SK-N-SH treated with all-trans-retinoic acid at 6 μM for 48 hours (cell line): ENCODE measurements around the gene OTUD3.

Experiments used
- ATAC-seq: fragments of 200-7000 bp; cut with Tn5 transposase; 3 replicates; pipeline ENCODE4 v1.9.1; 2020; ENCODE audit warnings: mild to moderate bottlenecking, moderate library complexity
- ARNTL ChIP-seq: fragments of 450-650 bp; formaldehyde crosslinking; IDR thresholded peaks from 2 replicates; pipeline ENCODE4 v1.5.0; 2020; ENCODE audit warnings: low read depth, mild to moderate bottlenecking, moderate library complexity, borderline replicate concordance
- BACH2 ChIP-seq: fragments of 250-450 bp; sonication (Bioruptor Pico); IDR thresholded peaks from 2 replicates; pipeline ENCODE4 v1.9.0; 2021; ENCODE audit warnings: mild to moderate bottlenecking, borderline replicate concordance
- CSDC2 ChIP-seq: fragments of 250-450 bp; sonication (Bioruptor Pico); IDR thresholded peaks from 2 replicates; pipeline ENCODE4 v1.5.0; 2020; ENCODE audit warnings: mild to moderate bottlenecking, moderate library complexity
- ESRRG ChIP-seq: fragments of 250-450 bp; sonication (Bioruptor Pico); IDR thresholded peaks from 2 replicates; pipeline ENCODE4 v1.6.1; 2021; ENCODE audit warnings: mild to moderate bottlenecking
- GLIS3 ChIP-seq: fragments of 250-450 bp; sonication (Bioruptor Pico); IDR thresholded peaks from 2 replicates; pipeline ENCODE4 v1.5.0; 2020; ENCODE audit warnings: mild to moderate bottlenecking, moderate library complexity
- ISL1 ChIP-seq: fragments of 250-450 bp; sonication (Bioruptor Pico); IDR thresholded peaks from 2 replicates; pipeline ENCODE4 v2.1.2; 2022; ENCODE audit warnings: mild to moderate bottlenecking, moderate library complexity
- OSR1 ChIP-seq: fragments of 250-450 bp; sonication (Bioruptor Pico); IDR thresholded peaks from 2 replicates; pipeline ENCODE4 v1.8.0; 2022; ENCODE audit warnings: moderate library complexity, mild to moderate bottlenecking, inconsistent platforms
- PPARA ChIP-seq: fragments of 250-450 bp; sonication (Bioruptor Pico); IDR thresholded peaks from 2 replicates; pipeline ENCODE4 v1.5.0; 2020; ENCODE audit warnings: mild to moderate bottlenecking, borderline replicate concordance
- RARB ChIP-seq: fragments of 250-450 bp; sonication (Bioruptor Pico); IDR thresholded peaks from 2 replicates; pipeline ENCODE4 v1.8.0; 2021; ENCODE audit warnings: mild to moderate bottlenecking, moderate library complexity
- SNAI2 ChIP-seq: fragments of 250-450 bp; sonication (Bioruptor Pico); IDR thresholded peaks from 2 replicates; pipeline ENCODE4 v1.5.0; 2020; ENCODE audit warnings: mild to moderate bottlenecking, moderate library complexity
- TCF4 ChIP-seq: fragments of 250-450 bp; sonication (Bioruptor Pico); IDR thresholded peaks from 2 replicates; pipeline ENCODE4 v1.8.0; 2021; ENCODE audit warnings: mild to moderate bottlenecking, moderate library complexity, borderline replicate concordance
- TOX ChIP-seq: fragments of 250-450 bp; sonication (Bioruptor Pico); IDR thresholded peaks from 2 replicates; pipeline ENCODE4 v1.8.0; 2021; ENCODE audit warnings: mild to moderate bottlenecking, moderate library complexity, borderline replicate concordance
- ZC3H10 ChIP-seq: fragments of 250-450 bp; sonication (Bioruptor Pico); IDR thresholded peaks from 2 replicates; pipeline ENCODE4 v1.5.1; 2021; ENCODE audit warnings: mild to moderate bottlenecking, moderate library complexity
- ZFP3 ChIP-seq: fragments of 250-450 bp; sonication (Bioruptor Pico); IDR thresholded peaks from 2 replicates; pipeline ENCODE4 v1.5.0; 2020; ENCODE audit warnings: mild to moderate bottlenecking, moderate library complexity
- ZFP30 ChIP-seq: fragments of 450-650 bp; formaldehyde crosslinking; IDR thresholded peaks from 2 replicates; pipeline ENCODE4 v1.5.0; 2022; ENCODE audit warnings: mild to moderate bottlenecking, moderate library complexity
- ZNF70 ChIP-seq: fragments of 450-650 bp; formaldehyde crosslinking; IDR thresholded peaks from 2 replicates; pipeline ENCODE4 v1.5.0; 2020; ENCODE audit warnings: mild to moderate bottlenecking, moderate library complexity
- ZNF8 ChIP-seq: fragments of 450-650 bp; formaldehyde crosslinking; IDR thresholded peaks from 2 replicates; pipeline ENCODE4 v1.5.0; 2020; ENCODE audit warnings: mild to moderate bottlenecking, moderate library complexity
- TF ChIP-seq, protein P1 (sequence below): fragments of 250-450 bp; sonication (Bioruptor Pico); IDR thresholded peaks from 2 replicates; pipeline ENCODE4 v1.8.0; 2021; ENCODE audit warnings: low read depth, mild to moderate bottlenecking, moderate library complexity, borderline replicate concordance
- TF ChIP-seq, protein P2 (sequence below): fragments of 250-450 bp; sonication (Bioruptor Pico); IDR thresholded peaks from 2 replicates; pipeline ENCODE4 v1.5.1; 2021; ENCODE audit warnings: mild to moderate bottlenecking, moderate library complexity
- TF ChIP-seq, protein P3 (sequence below): fragments of 250-450 bp; sonication (Bioruptor Pico); IDR thresholded peaks from 2 replicates; pipeline ENCODE4 v1.5.0; 2020; ENCODE audit warnings: mild to moderate bottlenecking, moderate library complexity
- TF ChIP-seq, protein P4 (sequence below): fragments of 250-450 bp; sonication (Bioruptor Pico); IDR thresholded peaks from 2 replicates; pipeline ENCODE4 v1.5.1; 2020; ENCODE audit warnings: low read depth, mild to moderate bottlenecking, moderate library complexity

The OTUD3 gene

DNA sequence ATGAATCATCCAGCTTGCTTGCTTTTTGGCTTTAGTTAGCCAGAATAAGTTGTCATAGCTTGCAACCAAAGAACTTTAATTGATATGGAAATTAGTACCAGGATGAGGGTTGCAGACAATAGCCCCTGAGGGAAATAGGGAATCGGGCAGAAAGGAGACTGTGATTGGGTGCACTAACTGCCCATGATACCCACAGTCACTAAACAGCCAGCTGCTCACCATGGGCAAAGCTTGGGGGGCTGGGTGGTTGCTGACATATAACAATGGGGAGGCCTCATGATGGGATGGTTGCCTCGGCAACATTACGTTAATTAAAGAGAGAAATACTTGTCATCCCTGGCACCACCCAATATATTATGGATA, 59.0 kb downstream of the OTUD3 start:
- TF ChIP-seq CSDC2 (CRISPR knock-in tag), result no peak
- TF ChIP-seq ZFP3 (CRISPR knock-in tag), result no peak
- TF ChIP-seq ISL1, result no peak
- TF ChIP-seq, protein P1, sequence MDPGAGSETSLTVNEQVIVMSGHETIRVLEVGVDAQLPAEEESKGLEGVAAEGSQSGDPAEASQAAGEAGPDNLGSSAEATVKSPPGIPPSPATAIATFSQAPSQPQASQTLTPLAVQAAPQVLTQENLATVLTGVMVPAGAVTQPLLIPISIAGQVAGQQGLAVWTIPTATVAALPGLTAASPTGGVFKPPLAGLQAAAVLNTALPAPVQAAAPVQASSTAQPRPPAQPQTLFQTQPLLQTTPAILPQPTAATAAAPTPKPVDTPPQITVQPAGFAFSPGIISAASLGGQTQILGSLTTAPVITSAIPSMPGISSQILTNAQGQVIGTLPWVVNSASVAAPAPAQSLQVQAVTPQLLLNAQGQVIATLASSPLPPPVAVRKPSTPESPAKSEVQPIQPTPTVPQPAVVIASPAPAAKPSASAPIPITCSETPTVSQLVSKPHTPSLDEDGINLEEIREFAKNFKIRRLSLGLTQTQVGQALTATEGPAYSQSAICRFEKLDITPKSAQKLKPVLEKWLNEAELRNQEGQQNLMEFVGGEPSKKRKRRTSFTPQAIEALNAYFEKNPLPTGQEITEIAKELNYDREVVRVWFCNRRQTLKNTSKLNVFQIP, result no peak
- TF ChIP-seq, protein P2, sequence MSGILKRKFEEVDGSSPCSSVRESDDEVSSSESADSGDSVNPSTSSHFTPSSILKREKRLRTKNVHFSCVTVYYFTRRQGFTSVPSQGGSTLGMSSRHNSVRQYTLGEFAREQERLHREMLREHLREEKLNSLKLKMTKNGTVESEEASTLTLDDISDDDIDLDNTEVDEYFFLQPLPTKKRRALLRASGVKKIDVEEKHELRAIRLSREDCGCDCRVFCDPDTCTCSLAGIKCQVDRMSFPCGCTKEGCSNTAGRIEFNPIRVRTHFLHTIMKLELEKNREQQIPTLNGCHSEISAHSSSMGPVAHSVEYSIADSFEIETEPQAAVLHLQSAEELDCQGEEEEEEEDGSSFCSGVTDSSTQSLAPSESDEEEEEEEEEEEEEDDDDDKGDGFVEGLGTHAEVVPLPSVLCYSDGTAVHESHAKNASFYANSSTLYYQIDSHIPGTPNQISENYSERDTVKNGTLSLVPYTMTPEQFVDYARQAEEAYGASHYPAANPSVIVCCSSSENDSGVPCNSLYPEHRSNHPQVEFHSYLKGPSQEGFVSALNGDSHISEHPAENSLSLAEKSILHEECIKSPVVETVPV (CRISPR knock-in tag), result no peak
- no peak for TF ChIP-seq PPARA
- TF ChIP-seq TOX (CRISPR knock-in tag), result no peak
- TF ChIP-seq TCF4 (CRISPR knock-in tag), result no peak
- TF ChIP-seq SNAI2, result no peak
- TF ChIP-seq ZFP30 (CRISPR knock-in tag), result no peak
- TF ChIP-seq ZNF70 (CRISPR knock-in tag), result no peak
- no peak for TF ChIP-seq GLIS3 (CRISPR knock-in tag)
- no peak for TF ChIP-seq OSR1
- no peak for TF ChIP-seq ZC3H10 (CRISPR knock-in tag)
- TF ChIP-seq, protein P3, sequence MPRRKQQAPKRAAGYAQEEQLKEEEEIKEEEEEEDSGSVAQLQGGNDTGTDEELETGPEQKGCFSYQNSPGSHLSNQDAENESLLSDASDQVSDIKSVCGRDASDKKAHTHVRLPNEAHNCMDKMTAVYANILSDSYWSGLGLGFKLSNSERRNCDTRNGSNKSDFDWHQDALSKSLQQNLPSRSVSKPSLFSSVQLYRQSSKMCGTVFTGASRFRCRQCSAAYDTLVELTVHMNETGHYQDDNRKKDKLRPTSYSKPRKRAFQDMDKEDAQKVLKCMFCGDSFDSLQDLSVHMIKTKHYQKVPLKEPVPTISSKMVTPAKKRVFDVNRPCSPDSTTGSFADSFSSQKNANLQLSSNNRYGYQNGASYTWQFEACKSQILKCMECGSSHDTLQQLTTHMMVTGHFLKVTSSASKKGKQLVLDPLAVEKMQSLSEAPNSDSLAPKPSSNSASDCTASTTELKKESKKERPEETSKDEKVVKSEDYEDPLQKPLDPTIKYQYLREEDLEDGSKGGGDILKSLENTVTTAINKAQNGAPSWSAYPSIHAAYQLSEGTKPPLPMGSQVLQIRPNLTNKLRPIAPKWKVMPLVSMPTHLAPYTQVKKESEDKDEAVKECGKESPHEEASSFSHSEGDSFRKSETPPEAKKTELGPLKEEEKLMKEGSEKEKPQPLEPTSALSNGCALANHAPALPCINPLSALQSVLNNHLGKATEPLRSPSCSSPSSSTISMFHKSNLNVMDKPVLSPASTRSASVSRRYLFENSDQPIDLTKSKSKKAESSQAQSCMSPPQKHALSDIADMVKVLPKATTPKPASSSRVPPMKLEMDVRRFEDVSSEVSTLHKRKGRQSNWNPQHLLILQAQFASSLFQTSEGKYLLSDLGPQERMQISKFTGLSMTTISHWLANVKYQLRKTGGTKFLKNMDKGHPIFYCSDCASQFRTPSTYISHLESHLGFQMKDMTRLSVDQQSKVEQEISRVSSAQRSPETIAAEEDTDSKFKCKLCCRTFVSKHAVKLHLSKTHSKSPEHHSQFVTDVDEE (CRISPR knock-in tag), result no peak
- no peak for TF ChIP-seq ZNF8 (CRISPR knock-in tag)
- TF ChIP-seq, protein P4, sequence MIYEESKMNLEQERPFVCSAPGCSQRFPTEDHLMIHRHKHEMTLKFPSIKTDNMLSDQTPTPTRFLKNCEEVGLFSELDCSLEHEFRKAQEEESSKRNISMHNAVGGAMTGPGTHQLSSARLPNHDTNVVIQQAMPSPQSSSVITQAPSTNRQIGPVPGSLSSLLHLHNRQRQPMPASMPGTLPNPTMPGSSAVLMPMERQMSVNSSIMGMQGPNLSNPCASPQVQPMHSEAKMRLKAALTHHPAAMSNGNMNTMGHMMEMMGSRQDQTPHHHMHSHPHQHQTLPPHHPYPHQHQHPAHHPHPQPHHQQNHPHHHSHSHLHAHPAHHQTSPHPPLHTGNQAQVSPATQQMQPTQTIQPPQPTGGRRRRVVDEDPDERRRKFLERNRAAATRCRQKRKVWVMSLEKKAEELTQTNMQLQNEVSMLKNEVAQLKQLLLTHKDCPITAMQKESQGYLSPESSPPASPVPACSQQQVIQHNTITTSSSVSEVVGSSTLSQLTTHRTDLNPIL, result no peak
- TF ChIP-seq ARNTL (CRISPR knock-in tag), result no peak
- no peak for TF ChIP-seq RARB (CRISPR knock-in tag)
- no peak for TF ChIP-seq BACH2
- no peak for ATAC-seq

DNA sequence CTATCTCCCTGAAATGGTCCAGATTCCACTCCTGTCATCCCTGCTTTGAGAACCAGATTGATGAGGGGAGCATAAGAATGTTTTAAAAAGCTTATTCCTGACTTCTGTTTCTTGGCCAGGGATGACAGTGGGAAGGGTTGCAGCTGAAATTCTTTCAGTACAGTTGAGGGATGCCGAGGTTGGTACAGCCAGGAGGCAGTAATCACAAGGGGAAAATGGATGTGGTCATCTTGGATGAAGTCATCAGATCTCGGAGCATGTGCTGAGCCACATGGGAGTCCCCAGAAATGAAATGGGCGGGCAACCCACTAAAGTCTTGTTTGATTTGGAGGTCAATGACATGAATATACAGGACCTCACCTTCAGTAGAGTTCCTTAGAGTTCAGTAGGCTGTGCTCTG, 59.9 kb downstream of the OTUD3 start:
- no peak for TF ChIP-seq TOX (CRISPR knock-in tag)
- TF ChIP-seq, protein P3 (CRISPR knock-in tag), result no peak
- TF ChIP-seq ZNF8 (CRISPR knock-in tag), result no peak
- TF ChIP-seq, protein P2 (CRISPR knock-in tag), result no peak
- TF ChIP-seq, protein P1, result no peak
- no peak for TF ChIP-seq ZC3H10 (CRISPR knock-in tag)
- TF ChIP-seq ZFP30 (CRISPR knock-in tag), result no peak
- no peak for TF ChIP-seq ESRRG (CRISPR knock-in tag)
- no peak for TF ChIP-seq ZFP3 (CRISPR knock-in tag)
- TF ChIP-seq TCF4 (CRISPR knock-in tag), result no peak
- TF ChIP-seq, all 23 proteins: peak for 0
- ATAC-seq, result no peak
